Ishikawa (cell line): Measurements from ENCODE around the gene HS3ST4.

ENCODE experiments used
- CEBPB ChIP-seq: IDR thresholded peaks from 2 replicates; pipeline ENCODE4 v1.6.1; 2012
- EP300 ChIP-seq: IDR thresholded peaks from 2 replicates; pipeline ENCODE4 v1.6.1; 2012; ENCODE audit warnings: borderline replicate concordance
- FOXM1 ChIP-seq: IDR thresholded peaks from 2 replicates; pipeline ENCODE4 v1.6.1; 2012; ENCODE audit warnings: low read depth, borderline replicate concordance
- NFIC ChIP-seq: IDR thresholded peaks from 2 replicates; pipeline ENCODE4 v1.6.1; 2012
- RAD21 ChIP-seq: IDR thresholded peaks from 2 replicates; pipeline ENCODE4 v1.6.1; 2012; ENCODE audit warnings: low read depth
- TAF1 ChIP-seq: IDR thresholded peaks from 2 replicates; pipeline ENCODE4 v1.6.1; 2012; ENCODE audit warnings: low read depth, mild to moderate bottlenecking
- TCF12 ChIP-seq: IDR thresholded peaks from 2 replicates; pipeline ENCODE4 v1.6.1; 2012; ENCODE audit warnings: low read depth
- TEAD4 ChIP-seq: IDR thresholded peaks from 2 replicates; pipeline ENCODE4 v1.6.1; 2012
- TF ChIP-seq, protein P1 (sequence below): IDR thresholded peaks from 2 replicates; pipeline ENCODE4 v1.6.1; 2012; ENCODE audit warnings: low read depth, mild to moderate bottlenecking
- TF ChIP-seq, protein P2 (sequence below): IDR thresholded peaks from 2 replicates; pipeline ENCODE4 v1.6.1; 2012
- TF ChIP-seq, protein P3 (sequence below): IDR thresholded peaks from 2 replicates; pipeline ENCODE4 v1.6.1; 2012

DNA sequence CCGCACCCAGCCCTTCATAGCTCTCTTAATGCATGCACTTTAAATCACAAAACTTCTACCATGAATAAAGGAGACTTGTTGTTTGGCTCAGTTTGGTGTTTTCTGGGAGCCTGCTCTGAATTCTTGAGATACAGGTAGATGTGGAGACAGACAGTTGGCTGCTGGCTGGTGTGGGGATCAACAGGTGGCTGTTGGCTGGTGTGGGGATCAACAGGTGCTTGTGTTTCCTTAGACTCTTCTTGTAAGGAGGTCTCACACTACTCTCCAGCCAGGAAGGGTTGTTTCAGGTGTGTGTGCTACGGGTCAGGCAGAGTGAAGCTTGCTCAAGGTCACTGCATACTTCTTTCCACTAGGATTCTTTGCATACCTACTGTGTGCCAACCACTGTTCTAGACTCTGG lies 265.9 kb downstream of the HS3ST4 start:
- TF ChIP-seq, protein P1, sequence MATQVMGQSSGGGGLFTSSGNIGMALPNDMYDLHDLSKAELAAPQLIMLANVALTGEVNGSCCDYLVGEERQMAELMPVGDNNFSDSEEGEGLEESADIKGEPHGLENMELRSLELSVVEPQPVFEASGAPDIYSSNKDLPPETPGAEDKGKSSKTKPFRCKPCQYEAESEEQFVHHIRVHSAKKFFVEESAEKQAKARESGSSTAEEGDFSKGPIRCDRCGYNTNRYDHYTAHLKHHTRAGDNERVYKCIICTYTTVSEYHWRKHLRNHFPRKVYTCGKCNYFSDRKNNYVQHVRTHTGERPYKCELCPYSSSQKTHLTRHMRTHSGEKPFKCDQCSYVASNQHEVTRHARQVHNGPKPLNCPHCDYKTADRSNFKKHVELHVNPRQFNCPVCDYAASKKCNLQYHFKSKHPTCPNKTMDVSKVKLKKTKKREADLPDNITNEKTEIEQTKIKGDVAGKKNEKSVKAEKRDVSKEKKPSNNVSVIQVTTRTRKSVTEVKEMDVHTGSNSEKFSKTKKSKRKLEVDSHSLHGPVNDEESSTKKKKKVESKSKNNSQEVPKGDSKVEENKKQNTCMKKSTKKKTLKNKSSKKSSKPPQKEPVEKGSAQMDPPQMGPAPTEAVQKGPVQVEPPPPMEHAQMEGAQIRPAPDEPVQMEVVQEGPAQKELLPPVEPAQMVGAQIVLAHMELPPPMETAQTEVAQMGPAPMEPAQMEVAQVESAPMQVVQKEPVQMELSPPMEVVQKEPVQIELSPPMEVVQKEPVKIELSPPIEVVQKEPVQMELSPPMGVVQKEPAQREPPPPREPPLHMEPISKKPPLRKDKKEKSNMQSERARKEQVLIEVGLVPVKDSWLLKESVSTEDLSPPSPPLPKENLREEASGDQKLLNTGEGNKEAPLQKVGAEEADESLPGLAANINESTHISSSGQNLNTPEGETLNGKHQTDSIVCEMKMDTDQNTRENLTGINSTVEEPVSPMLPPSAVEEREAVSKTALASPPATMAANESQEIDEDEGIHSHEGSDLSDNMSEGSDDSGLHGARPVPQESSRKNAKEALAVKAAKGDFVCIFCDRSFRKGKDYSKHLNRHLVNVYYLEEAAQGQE, result no peak
- TF ChIP-seq FOXM1 (no peak), TAF1 (no peak), RAD21 (no peak), EP300 (no peak), TEAD4 (no peak), NFIC (no peak), CEBPB (no peak), TCF12 (no peak)
- TF ChIP-seq, protein P2, sequence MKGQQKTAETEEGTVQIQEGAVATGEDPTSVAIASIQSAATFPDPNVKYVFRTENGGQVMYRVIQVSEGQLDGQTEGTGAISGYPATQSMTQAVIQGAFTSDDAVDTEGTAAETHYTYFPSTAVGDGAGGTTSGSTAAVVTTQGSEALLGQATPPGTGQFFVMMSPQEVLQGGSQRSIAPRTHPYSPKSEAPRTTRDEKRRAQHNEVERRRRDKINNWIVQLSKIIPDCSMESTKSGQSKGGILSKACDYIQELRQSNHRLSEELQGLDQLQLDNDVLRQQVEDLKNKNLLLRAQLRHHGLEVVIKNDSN, result no peak
- TF ChIP-seq, protein P3, sequence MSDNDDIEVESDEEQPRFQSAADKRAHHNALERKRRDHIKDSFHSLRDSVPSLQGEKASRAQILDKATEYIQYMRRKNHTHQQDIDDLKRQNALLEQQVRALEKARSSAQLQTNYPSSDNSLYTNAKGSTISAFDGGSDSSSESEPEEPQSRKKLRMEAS, result no peak
